Mesenteric fat pad (tissue), 1 donor: ENCODE results near the gene C4orf17. TPM values are rescaled to one million over a fixed set of nuclear protein-coding genes. Genes with fewer than 3 reads are reported as not detected.

ENCODE experiments used
- total RNA-seq: library from RNA; stranded (reverse); fragmentation: NEBNext Ultra II Directional; extraction: Animal tissue kit (Norgen Biotek cat#: 25700); gene quantifications from one replicate; pipeline ENCODE4 v1.2.1, GENCODE V29; 2021
- donor health status: DM: yes; HTN: yes; CAD: no.

C4orf17 gene
- total RNA-seq, 1 donor from 2014 or later, result not detected

Other genes starting within 250 kb of the C4orf17 start
- 11.8 TPM for gene ADH1A, start 220.0 kb upstream of the C4orf17 start, total RNA-seq
- 2,315 TPM for gene ADH1B, start 189.6 kb upstream of the C4orf17 start, total RNA-seq
- 79.9 TPM for gene ADH1C, start 158.3 kb upstream of the C4orf17 start, total RNA-seq
- not detected for gene ADH7, start 75.7 kb upstream of the C4orf17 start, total RNA-seq
- 4.1 TPM for gene TRMT10A, start 53.0 kb downstream of the C4orf17 start, total RNA-seq
- gene MTTP, start 63.8 kb downstream of the C4orf17 start, total RNA-seq, result 0.74 TPM
- not detected for gene C4orf54, start 146.8 kb downstream of the C4orf17 start, total RNA-seq